NCI-H187 treated with DMSO at 0.1 percent for 48 hours (cell line): Measurements from ENCODE around the gene IL31RA.
"Not testable (repeated sequence)": the region's sequence is repeated elsewhere in the genome, so short reads cannot be mapped to it uniquely, and the experiment has no call there.

Experiments
- DNase-seq: peaks from one replicate; lab custom pipeline; 2025; lab: John Stamatoyannopoulos, UW

Gene IL31RA

DNA sequence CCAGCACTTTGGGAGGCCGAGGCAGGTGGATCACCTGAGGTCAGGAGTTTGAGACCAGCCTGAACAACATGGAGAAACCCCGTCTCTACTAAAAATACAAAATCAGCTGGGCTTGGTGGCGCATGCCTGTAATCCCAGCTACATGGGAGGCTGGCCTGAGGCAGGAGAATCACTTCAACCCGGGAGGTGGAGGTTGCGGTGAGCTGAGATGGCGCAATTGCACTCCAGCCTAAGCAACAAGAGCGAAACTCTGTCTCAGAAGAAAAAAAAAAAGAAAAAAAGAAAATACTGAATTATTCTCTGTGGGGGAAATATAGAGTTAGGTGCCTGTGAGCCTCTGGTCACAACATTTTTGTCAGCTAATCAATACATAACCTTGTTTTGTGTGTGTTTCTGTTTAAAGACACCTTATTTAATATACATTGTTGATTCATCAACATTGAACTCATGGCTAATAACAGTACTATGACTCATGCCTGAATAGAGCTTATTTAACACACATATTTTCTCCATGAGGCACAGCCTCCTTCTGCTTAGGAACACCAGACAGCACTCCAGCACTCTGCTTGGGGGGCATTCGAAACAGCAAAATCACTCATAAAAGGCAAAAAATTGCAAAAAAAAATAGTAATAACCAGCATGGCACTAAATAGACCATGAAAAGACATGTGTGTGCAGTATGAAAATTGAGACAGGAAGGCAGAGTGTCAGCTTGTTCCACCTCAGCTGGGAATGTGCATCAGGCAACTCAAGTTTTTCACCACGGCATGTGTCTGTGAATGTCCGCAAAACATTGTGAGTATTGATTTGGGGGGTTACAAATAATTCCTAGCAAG, at the start of gene IL31RA:
Gene IL31RA, plus strand, starts transcription at position 519 of the 836 bp plus-strand sequence. Its CDS starts 214 bp downstream, at position 733.
- no peak for DNase-seq

DNA sequence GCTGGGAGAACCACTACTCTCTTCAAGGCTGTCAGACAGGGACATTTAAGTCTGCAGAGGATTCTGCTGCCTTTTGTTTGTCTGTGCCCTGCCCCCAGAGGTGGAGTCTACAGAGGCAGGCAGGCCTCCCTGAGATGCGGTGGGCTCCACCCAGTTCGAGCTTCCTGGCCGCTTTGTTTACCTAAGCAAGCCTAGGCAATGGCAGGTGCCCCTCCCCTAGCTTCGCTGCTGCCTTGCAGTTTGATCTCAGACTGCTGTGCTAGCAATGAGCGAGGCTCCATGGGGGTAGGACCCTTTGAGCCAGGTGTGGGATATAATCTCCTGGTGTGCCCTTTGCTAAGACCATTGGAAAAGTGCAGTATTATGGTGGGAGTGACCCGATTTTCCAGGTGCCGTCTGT, 42.3 kb upstream of the IL31RA start:
- DNase-seq = not testable (repeated sequence)

DNA sequence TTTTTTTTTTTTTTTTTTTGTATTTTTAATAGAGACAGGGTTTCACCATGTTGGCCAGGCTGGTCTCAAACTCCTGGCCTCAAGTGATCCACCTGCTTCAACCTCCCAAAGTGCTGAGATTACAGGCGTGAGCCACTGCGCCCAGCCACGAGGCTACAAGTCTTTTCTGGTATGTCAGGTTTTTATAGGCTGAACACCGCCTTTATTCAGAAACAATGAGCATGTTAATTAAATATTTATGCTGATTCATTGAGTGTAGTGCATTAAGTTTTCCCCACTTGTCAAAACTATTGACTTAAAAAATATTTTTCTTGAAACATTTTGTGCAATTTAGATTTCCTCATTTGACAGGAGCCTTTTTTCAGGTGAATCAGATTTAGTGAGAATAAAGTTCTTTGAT, 35.2 kb upstream of the IL31RA start:
- DNase-seq = not testable (repeated sequence)

DNA sequence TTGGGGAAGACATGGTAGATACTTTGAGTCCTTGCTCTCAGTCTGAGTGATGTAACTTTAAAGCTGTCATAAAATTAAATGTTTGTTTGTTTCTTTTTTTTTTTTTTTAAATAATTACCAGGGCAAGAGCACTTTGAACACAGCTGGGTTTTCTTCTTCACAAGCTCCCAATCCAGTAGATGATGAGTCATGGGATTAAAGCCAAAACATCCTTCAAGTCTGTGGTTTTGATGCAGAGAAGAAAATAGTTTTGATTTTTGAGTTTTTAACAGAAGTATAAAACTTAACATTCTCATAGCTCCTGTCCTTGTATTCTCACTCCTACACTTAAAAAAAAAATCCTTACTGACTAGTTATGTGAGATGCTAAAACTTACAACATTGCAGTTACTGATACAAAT, 34.8 kb upstream of the IL31RA start:
- DNase-seq = no peak

DNA sequence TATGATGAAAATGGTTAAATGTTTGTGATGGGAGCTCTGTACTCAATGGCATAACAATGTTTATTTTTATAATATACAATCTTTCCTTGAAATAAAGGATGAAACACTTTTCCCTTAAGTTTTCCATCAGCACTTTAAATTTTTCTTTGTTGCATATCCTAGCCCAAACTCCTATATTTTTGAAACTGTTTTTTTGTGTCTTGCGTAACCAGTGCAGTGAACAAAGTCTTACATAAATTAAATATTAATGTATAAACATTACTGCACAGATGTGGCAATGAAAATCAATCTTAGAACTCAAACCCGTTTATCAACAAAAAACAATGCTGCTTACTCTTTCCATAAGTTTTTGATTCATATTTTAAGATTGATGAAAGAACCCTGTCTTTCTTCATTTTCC, 34.1 kb upstream of the IL31RA start:
- no peak for DNase-seq

DNA sequence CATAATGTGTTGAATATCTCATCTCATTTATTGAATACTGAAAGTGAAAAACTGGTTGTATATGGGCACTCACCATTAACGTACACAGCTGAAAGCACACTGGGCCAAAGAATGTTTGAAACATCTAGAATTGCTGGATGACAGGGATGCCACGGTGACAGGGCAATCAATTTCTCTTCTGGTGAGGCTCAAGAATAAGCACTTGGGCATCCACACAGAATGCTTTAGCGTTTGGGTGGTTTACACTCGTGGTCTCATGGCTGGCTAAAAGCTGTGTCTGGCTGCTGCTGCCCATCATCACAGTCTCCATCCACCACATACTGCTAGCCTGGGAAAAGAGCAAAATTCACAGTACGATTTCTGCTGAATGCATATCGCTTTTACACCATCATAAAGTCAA, 30.7 kb upstream of the IL31RA start:
- DNase-seq = no peak

DNA sequence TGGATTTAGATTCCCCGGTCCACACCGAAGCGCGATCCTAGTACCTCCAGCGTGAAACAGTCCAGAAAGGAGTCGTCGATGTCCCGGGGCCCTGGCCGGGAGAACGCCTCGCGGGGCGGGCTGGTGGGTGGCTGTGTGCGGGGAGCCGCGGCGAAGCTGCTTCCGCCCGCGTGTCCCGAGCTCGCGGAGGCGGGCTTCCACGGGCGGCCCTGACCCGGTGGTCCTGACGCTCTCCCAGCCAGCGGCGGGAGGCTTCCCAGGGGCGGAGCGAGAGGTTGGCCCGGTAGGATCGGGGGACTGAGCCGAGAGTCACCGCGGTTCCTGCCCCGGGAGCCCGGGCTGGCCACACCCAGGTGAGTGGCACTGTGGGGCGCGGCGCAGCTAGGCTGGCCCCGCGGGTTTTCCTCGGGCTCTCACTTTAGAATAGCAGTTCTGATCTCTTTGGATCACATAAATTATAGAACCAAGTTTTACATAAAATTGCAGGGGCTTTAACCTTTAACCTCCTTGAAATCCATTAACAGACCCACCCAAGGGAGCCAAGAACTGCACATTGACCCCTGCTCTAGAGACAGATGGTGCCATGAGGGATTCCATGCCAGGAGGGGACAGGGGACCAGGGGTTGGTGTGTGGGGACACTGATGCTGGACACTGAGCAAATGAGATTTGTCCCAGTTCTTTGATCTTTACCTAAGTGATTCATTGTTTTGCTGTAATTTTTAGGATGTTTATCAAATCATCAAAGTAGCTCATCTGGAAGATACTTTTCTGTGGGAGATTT, 29.2 kb upstream of the IL31RA start:
- no peak for DNase-seq

DNA sequence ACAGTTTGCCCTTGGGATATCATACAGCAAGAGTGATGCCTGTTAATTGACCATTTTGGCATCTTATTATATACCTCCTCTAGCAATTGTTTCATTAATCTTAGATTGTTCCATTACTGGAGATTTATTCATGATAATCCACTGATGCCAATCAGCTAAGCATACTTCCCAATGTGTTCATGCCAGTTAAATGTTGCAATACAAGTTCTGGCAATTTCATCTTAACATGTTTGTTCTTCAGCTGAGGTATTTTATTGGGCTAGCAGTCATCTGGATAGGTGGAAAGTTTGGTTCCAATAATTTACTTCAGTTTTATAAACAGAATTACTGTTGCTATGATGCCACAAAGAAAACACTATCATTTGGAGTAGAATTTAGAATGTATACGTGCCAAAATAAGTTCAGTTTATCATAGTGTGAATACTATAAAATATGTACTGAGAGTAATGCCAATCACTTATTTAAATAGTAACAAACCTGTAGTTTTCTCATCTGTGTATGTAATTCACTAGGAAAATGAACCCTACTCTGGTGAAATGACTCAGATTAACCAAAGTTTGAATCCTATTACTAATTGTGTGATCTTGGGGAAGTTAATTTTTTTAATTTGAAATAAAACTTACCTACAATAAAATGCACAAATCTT, 27.9 kb upstream of the IL31RA start:
- DNase-seq = no peak

DNA sequence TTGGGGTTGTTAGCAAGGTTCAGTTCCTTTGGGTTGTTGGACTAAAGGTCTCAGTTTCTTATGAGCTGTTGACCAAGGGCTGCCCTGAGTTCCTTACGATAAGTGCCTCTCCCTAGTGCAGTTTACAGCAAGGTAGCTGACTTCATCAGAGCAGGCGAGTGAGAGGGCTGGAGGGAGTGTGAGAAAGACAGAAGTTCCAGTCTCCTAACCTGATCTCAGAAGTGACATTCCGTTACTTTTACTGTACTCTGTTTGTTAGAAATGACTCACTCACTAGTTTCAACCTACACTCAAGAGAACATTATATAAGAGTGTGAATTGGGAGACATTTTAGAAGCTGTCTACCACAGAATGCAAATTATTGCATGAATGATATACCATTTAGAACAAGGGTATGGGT, 21.2 kb upstream of the IL31RA start:
- no peak for DNase-seq

DNA sequence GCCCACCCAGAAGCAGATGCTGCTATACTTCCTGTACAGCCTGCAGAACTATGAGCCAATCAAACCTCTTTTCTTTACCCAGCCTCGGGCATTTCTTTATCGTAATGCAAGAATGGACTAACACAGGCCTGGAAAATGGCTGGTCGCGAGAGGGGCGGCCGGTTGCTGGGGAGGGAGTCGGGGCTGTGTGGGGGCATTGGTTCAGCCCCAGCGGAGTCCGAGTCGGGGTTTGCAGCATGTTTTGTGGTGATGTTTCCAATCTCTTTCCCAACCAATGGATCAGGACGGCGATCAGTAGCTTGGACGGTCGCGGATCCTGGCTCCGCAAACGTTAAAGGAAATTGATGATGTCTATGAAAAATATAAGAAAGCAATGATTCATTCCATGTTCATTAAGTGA, 18.7 kb upstream of the IL31RA start:
- no peak for DNase-seq

DNA sequence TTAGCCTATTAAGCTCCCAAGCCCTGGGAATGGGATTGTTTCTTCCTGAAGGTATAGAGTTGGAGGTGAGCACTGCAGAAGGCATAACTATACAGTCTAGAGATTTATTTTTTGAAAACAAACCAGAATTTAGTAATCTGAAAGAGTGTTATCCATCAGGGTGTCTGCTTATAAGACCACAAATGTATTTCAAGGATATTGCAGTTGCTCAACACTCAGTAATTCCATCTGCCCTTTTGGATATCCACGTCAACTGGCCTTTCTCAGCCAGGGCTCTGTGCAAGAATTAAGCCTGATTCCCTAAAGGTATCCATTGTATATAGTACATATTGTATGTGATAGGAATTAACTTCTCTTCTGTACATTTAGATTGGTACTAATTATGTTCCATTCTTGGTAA, 15.0 kb upstream of the IL31RA start:
- no peak for DNase-seq

DNA sequence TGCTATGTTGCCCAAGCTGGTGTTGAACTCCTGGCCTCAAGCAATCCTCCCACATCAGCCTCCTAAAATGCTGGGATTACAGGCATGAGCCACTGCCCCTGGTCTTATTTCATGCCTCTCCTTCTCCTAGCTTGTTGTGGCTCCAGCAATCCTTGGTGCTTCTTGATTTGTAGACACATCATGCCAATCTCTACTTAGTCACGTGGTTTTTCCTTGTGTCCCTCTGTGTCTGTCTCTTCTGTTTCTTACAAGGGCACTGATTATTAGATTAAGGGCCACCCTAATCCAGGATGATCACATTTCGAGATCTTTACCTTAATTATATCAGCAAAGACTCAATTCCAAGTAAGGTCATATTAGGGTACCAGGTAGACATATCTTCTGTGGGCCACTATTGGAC, 9.2 kb upstream of the IL31RA start:
- no peak for DNase-seq

DNA sequence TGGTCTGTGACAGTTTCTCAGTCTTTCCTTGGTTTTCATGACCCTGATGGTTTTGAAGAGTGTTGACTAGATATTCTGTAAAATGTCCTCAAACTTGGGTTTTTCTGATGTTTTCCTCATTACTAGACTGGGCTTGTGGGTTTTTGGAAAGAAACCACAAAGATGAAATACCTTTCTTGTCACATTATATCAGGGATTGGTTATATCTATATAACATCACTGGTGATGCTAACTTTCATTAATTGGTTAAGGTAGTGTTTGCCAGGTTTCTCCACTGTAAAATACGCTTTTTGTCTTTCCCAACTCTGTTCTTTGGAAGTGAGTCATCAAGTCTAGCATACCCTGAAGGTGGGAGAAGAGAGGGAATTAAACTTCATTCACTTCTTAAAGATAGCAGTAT, 3.3 kb upstream of the IL31RA start:
- no peak for DNase-seq

DNA sequence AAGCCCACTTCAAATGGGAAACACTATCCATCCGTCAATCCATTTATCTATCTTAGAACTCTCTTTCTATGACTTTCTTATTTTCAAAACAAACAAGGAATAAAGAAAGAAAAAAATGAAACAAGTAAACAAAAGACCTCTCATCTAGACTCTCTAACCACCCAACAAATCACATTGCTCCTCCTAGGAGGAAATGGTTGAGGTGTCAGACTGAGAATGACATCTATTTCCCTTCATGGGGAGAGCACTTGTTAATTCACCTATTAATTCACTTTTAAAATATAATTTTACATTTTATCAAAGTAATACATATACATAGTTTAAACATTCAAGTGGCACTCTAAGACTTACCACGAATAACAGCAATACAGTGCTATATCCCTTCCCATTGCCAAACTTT, 2.4 kb upstream of the IL31RA start:
- DNase-seq = no peak

DNA sequence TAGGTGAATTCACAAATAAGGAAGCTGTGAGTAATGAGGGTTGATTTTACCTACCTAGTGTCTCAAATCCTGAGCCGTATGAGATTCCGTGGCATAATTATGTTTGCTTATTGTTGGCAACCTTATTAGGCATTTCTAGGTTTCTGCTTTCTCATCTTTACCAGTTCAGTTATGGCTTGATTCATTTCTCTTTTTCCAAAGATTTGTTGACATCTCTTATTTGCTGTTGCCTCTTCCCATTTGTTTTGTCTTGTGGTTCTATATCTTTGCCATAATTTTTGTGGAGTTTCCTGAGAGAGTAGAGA, 470 bp downstream of the IL31RA start:
- no peak for DNase-seq

DNA sequence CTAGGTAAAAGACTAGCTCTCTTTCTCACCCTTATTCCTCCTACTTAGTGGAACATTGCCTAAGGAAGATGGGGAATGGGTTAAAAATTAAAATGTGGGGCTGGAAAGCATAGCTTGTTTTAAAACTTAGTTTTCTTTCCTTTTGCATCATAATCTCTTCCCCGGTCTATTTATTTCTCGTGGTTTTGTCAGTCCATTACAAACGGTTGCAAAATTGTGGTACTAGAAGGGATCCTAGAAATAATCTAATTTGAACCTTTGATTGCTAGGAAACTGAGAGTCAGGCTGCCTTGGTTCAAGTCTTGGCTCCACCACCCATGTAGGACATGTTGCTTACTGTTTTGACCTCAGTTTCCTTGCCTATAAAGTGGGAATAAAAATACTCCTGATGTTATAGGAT, 1.3 kb downstream of the IL31RA start:
- DNase-seq = no peak

DNA sequence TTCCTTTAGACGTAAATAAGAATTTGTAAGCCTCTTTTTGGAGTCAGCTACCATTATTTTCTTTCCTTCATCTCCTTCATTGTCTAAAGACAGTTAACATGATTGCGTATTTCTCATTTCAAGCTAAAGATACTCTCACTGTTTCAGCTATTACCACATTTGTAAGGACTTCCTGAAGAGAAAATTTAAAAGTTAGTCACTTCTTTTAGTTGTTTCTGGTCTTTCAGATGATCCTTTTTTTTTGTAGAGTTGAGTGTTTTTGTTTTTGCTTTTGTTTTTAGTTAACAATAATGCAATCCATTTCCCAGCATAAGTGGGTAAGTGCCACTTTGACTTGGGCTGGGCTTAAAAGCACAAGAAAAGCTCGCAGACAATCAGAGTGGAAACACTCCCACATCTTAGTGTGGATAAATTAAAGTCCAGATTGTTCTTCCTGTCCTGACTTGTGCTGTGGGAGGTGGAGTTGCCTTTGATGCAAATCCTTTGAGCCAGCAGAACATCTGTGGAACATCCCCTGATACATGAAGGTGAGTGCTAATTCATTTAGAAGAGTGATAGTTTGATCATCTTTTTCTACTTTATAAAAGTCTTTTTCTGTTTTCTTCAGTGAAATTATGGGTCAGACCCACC, 2.0 kb downstream of the IL31RA start:
- DNase-seq = no peak

DNA sequence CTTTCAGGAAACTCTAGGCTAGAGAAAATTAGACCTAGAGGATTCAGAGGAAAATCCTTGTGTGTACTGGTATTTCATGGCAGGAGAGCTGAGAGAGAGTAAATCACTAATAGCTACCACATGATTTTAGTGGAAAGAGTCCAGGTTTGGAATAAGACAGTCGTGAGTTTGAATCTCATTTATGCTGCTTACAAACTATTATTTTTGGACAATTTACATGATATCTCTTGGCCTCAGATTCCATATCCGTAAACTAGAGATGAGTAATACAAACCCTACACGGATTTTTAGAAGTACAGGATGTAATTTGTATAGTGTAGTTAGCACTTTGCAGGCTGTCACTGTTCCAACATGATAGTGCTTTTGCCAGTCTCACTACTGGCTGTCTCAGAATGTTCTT, 2.7 kb downstream of the IL31RA start:
- DNase-seq = no peak

DNA sequence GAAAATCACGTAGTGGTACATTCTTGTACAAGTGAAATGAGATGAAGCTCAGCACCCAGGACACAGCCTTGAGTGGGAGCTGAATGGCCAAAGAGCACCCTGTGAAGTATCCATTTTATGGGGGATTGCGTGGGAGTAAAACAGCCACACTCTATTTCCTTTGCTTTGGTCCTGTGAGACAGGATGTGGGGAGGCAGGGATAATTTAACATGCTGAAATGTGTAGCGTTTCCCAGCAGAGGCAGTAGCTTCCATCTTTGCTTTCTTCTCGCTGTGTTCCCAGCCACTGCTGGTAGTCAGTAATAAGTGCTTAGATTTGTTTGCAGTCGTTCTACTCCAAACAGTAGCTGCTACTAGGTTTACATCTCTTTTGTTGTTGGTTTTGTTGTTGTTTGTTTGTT, 4.4 kb downstream of the IL31RA start:
- DNase-seq = no peak

DNA sequence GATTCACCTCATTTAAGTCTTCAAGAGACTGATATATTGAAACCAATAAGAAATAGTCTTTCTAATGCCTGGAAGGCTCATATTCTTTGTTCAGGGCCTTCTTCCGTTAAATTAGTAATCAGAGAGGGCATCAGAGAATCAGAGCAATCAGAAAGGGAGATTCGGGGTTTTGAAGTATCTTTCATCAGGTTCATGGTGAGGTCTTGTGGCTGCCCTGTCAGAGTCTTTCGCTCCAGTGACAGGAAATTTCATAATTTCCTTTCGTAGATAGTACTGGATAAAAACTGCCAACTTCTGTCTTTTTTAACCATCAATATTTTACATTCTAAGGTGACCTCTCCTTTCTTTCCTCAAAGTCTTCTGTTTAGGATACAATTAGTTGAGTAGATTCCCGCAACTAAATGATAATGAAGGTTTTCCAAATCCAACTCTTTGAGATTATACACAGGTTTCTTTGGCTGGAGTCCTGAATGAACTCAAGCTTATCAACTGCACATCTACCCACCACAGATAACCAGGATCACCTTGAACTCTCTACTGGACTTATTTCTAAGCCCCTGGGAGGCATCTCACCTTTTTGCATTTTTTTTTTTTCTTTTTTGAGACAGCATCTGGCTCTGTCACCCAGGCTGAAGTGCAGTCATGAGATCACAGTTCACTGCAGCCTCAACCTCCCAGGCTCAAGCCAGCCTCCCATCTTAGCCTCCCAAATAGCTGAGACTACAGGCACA, 5.5 kb downstream of the IL31RA start:
- no peak for DNase-seq

DNA sequence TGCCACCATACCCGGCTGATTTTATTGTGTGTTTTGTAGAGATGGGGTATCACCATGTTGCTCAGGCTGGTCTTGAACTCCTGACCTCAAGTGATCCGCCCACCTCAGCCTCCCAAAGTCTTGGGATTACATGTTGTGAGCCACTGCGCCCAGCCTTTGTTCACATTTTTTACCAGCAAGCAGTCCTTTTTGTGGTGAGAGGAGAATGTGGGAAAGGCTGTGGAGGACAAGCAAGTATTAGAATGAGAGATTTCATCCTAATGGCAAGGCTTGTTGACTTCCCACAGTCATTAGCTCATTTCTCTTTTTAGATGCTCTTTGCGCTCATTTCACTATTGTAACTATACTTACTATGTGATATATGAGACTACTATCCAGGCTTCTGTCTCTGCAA, 6.1 kb downstream of the IL31RA start:
- no peak for DNase-seq

DNA sequence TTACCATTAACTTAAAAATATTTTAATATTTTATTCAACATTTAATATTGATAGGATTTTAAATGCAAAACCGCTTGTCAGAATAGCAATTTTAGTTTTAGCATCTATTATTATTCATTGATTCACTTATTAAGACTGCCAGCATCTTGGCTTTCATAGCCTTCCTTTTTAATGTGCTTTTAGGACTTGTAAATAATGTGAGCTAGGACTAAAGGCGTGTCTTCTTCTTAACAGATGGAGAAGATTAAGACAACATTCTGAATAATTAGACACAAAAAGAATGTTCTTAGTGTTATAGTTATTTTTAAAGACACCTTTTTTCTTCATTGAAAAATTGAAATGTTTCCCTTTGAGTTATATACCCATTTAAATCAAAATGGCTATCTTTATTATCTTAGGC, 6.9 kb downstream of the IL31RA start:
- DNase-seq = no peak
